ENCODE results near the gene CPNE8. TPM values are rescaled to one million over a fixed set of nuclear protein-coding genes. Genes with fewer than 3 reads are reported as not detected.

The CPNE8 gene
- total RNA-seq, 1 experiment from 2014 or later, result 10.7 TPM

- Histone ChIP-seq H3K36me3 (ENCODE audit: low read depth) (no peaks in the 10 kb centered on the region), H3F3A (ENCODE audit: insufficient read depth, low read depth) (no peaks in the 10 kb centered on the region), H3K79me2 (ENCODE audit: low read depth) (no peaks in the 10 kb centered on the region), H3K4me2 (no peak overlapping the region), H3K4me1 (replicated peaks; ENCODE audit: insufficient read depth) (peaks cover 11% of the 10 kb centered on the region), H3K9me3 (ENCODE audit: insufficient read depth, low read depth) (no peaks in the 10 kb centered on the region; the same call in 1 of the 2 replicates), H3K9me2 (ENCODE audit: insufficient read depth) (no peaks in the 10 kb centered on the region), H2AFZ (0 out of 2 replicates have a peak overlapping the region, but pooled peaks have one; percentile 11), H3K4me3 (no peak overlapping the region), H3K27ac (no peak overlapping the region), H3K27me3 (ENCODE audit: insufficient read depth, low read depth) (no peaks in the 10 kb centered on the region), H4K20me1 (ENCODE audit: insufficient read depth) (no peaks in the 10 kb centered on the region)
- intact Hi-C loops (cut with micrococcal nuclease; ENCODE audit: unreplicated experiment), result no loop called here
- POLR2A ChIA-PET (ENCODE audit: unreplicated experiment), result no interaction called here
- TF ChIP-seq CTCF (conservative IDR thresholded peaks at IDR 0.05), result no peak
- no peak for TF ChIP-seq EZH2 (IDR thresholded peaks at IDR 0.05; ENCODE audit: low read depth)
- BruUV-seq (replicated peaks), result no TSS peak
- CTCF ChIA-PET, result no interaction called here
- DNase-seq, result no peak
Observed at GRCh38 chr12:38625306-38625705, 280.1 kb downstream of the CPNE8 start.

GRCh38 chr12:38614171-38614570 is 291.2 kb downstream of the CPNE8 start:
- CTCF ChIA-PET, result no interaction called here
- no peaks in the 10 kb centered on the region for H3K4me1 ChIP-seq (replicated peaks; ENCODE audit: insufficient read depth)
- H3K27ac ChIP-seq, result no peak overlapping the region
- H3K9me3 ChIP-seq (ENCODE audit: insufficient read depth, low read depth), result no peaks in the 10 kb centered on the region
- no peaks in the 10 kb centered on the region for H4K20me1 ChIP-seq (ENCODE audit: insufficient read depth)
- no peaks in the 10 kb centered on the region for H3K9me2 ChIP-seq (ENCODE audit: insufficient read depth)
- DNase-seq, result no peak
- H3K79me2 ChIP-seq (ENCODE audit: low read depth), result no peaks in the 10 kb centered on the region
- POLR2A ChIA-PET (ENCODE audit: unreplicated experiment), result no interaction called here
- TF ChIP-seq CTCF (conservative IDR thresholded peaks at IDR 0.05) (no peak), EZH2 (IDR thresholded peaks at IDR 0.05; ENCODE audit: low read depth) (no peak)
- no peaks in the 10 kb centered on the region for H3K27me3 ChIP-seq (ENCODE audit: insufficient read depth, low read depth)
- no TSS peak for BruUV-seq (replicated peaks)
- no peaks in the 10 kb centered on the region for H3F3A ChIP-seq (ENCODE audit: insufficient read depth, low read depth)
- no peak overlapping the region for H3K4me3 ChIP-seq
- H2AFZ ChIP-seq, result no peak overlapping the region
- intact Hi-C loops (cut with micrococcal nuclease; ENCODE audit: unreplicated experiment), result no loop called here
- H3K36me3 ChIP-seq (ENCODE audit: low read depth), result no peaks in the 10 kb centered on the region
- H3K4me2 ChIP-seq, result no peak overlapping the region

- TF ChIP-seq EZH2 (IDR thresholded peaks at IDR 0.05; ENCODE audit: low read depth) (no peak), CTCF (conservative IDR thresholded peaks at IDR 0.05) (no peak)
- ChIA-PET POLR2A (ENCODE audit: unreplicated experiment) (no interaction called here), CTCF (no interaction called here)
- Histone ChIP-seq H3K27me3 (ENCODE audit: insufficient read depth, low read depth) (no peaks in the 10 kb centered on the region), H3K4me3 (no peak overlapping the region), H3K9me3 (ENCODE audit: insufficient read depth, low read depth) (no peaks in the 10 kb centered on the region), H3K27ac (no peak overlapping the region), H3K4me2 (no peak overlapping the region), H4K20me1 (ENCODE audit: insufficient read depth) (no peaks in the 10 kb centered on the region), H2AFZ (0 out of 2 replicates have a peak overlapping the region, but pooled peaks have one; percentile 33), H3K79me2 (ENCODE audit: low read depth) (no peaks in the 10 kb centered on the region), H3K4me1 (replicated peaks; ENCODE audit: insufficient read depth) (no peaks in the 10 kb centered on the region), H3K9me2 (ENCODE audit: insufficient read depth) (no peaks in the 10 kb centered on the region), H3F3A (ENCODE audit: insufficient read depth, low read depth) (no peaks in the 10 kb centered on the region), H3K36me3 (ENCODE audit: low read depth) (no peaks in the 10 kb centered on the region)
- BruUV-seq (replicated peaks), result no TSS peak
- intact Hi-C loops (cut with micrococcal nuclease; ENCODE audit: unreplicated experiment), result no loop called here
- no peak for DNase-seq
Observed at GRCh38 chr12:38610808-38611350, 294.5 kb downstream of the CPNE8 start.
